GM12891 (cell line): ENCODE measurements around the gene CIAO3.

Source experiments
- POLR2A ChIP-seq: IDR thresholded peaks from 2 replicates; pipeline ENCODE4 v1.6.1; 2011; ENCODE audit warnings: low read depth, low read length, control low read depth
- TAF1 ChIP-seq: IDR thresholded peaks from 2 replicates; pipeline ENCODE4 v1.6.1; 2011; ENCODE audit warnings: low read depth, low read length, control low read depth

GRCh38 chr16:716200-716568 is 24.6 kb downstream of the CIAO3 start:
- TF ChIP-seq TAF1 = no peak
- TF ChIP-seq POLR2A = no peak
